LNCaP clone FGC (cell line): ENCODE measurements around the gene MKLN1.

Experiments used
- DNase-seq: peaks from one replicate; pipeline ENCODE4 v3.0.0-alpha.2; 2011; ENCODE audit warnings: low read depth
- H3K4me3 ChIP-seq: 2 replicates; pipeline ENCODE4 v1.5.1; 2011; ENCODE audit warnings: mild to moderate bottlenecking, low read depth, low read length, control low read depth
- TF ChIP-seq, protein P1 (sequence below): IDR thresholded peaks from 2 replicates; pipeline ENCODE4 v1.5.1; 2012; ENCODE audit warnings: mild to moderate bottlenecking; ENCODE audit not compliant: control insufficient read depth, insufficient read depth; ENCODE audit errors: extremely low read depth

The MKLN1 gene

DNA sequence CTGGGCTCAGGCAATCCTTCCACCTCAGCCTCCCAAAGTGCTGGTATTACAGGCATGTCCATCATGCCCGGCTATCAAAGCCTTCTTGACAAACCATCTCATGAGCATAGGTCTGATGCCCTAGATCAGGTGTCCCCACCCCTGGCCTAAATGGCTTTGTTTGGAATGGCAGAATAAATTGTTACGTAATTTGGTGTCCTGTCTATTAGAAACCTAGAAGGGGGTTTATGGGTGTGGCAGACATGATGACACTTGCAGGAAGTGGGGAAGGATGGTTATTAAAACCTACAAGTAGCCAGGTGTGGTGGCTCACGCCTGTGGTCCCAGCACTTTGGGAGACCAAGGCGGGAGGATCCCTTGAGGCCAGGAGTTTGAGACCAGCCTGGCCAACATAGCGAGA is 38.6 kb upstream of the MKLN1 start:
- H3K4me3 ChIP-seq = no peak overlapping the region
- DNase-seq = no peak
- TF ChIP-seq, protein P1, sequence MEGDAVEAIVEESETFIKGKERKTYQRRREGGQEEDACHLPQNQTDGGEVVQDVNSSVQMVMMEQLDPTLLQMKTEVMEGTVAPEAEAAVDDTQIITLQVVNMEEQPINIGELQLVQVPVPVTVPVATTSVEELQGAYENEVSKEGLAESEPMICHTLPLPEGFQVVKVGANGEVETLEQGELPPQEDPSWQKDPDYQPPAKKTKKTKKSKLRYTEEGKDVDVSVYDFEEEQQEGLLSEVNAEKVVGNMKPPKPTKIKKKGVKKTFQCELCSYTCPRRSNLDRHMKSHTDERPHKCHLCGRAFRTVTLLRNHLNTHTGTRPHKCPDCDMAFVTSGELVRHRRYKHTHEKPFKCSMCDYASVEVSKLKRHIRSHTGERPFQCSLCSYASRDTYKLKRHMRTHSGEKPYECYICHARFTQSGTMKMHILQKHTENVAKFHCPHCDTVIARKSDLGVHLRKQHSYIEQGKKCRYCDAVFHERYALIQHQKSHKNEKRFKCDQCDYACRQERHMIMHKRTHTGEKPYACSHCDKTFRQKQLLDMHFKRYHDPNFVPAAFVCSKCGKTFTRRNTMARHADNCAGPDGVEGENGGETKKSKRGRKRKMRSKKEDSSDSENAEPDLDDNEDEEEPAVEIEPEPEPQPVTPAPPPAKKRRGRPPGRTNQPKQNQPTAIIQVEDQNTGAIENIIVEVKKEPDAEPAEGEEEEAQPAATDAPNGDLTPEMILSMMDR = no peak

DNA sequence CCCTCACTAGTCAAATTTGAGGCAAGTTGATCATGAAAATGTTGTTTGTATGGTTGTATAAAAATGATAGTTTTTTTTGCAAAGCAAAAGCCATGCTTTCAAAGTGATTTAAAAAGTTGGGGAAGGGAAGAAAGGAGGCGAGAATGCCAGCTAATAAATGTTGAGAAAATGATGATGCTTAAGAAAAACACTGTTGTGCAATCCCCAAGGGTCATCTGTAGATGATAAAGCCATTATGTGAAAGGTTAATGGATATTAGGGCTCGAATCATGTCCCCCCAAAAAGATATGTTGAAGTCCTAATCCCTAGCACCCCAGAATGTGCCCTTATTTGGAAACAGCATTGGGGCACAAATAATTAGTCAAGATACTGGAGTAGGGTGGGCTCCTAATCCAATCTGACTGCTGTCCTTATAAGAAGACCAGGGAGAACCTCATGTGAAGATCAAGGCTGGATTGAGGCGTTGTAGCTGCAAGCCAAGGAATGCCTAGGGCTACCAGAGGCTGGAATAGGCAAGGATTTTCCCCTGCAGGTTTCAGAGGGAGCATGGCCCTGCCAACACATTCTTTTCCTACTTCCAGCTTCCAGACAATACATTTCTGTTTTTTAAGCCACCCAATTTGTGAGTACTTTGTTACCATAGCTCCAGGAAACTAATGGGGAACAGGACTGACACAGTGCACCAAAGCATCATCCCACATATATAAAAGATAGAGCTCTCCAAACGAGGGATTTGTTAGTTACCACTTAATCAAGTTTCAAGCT is 35.4 kb upstream of the MKLN1 start:
- no peak overlapping the region for H3K4me3 ChIP-seq
- no peak for DNase-seq
- TF ChIP-seq, protein P1 = no peak

DNA sequence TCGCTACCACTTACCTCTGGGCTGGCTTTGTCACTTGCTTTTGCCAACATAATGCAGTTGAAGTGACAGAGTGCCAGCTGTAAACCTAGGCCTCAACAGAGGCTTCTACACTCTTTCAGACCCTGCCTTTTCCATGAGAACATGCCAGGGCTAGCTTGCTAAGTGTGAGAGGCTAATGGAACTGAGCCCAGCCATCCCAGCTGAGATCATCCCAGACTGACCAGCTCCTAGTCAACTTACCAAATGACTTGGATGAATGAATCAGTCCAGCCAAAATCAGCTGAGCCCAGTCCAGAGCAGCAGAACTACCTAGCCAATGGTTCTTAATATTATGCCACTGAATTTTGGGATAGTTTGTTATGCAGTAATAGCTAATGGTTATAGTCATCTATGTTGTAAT is 34.7 kb upstream of the MKLN1 start:
- TF ChIP-seq, protein P1 = no peak
- no peak overlapping the region for H3K4me3 ChIP-seq
- DNase-seq = no peak

DNA sequence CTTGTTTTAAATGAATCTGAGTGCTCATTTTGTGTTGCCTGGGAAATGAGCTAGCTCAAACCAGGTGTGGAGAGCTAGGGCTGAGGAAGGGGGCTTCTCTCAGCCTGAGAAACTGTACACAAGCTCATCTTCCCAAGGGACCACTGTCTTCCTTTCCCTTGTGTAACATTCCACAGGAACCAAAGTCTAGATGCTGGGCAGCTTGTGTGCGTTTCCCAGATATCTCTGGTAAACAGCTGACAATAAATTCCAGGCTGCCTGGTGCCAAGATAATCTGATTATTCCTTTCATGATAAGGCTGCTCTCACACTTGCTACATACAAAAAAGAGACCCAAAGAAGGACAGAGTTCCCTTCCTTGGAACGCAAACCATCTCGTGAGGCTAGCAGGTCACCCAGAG is 33.1 kb upstream of the MKLN1 start:
- DNase-seq = no peak
- TF ChIP-seq, protein P1 = no peak
- H3K4me3 ChIP-seq = no peak overlapping the region

DNA sequence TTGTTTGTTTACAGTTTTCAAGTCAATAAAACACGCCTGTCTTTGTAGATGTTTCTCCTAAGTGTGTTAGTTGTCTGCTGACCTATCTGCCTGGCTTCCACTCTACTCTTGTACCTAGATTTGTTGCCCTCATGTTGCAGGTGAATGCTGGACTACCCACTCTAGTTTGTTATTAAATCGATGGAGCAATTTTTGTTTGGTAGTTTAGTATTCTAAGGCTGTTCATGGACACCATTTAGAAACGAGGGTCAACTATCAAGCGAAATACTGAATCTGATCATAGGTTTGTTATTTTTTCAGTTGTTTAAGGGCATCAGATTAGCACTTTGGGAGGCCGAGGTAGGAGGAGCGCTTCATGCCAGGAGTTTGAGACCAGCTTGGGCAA is 29.1 kb upstream of the MKLN1 start:
- no peak for DNase-seq
- TF ChIP-seq, protein P1 = no peak
- H3K4me3 ChIP-seq = no peak overlapping the region

DNA sequence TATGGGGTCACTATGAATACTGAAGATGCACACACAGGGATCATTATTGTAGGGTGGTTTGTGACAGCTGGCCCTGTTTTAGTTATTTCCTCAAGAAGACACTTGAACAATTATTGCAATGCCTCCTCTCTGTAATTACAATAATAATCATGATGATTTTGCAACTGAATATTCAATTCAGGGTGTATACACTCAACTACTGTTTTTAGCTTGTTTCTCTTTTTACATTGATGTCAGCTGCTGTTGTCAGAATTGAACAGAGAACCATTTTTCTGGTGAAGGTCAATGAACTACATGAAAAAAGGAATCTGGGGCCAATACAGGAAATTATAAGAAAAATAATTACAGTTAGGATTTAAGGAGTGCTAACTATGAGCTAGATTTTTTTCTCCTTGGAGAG is 28.6 kb upstream of the MKLN1 start:
- TF ChIP-seq, protein P1 = no peak
- DNase-seq = no peak
- no peak overlapping the region for H3K4me3 ChIP-seq

DNA sequence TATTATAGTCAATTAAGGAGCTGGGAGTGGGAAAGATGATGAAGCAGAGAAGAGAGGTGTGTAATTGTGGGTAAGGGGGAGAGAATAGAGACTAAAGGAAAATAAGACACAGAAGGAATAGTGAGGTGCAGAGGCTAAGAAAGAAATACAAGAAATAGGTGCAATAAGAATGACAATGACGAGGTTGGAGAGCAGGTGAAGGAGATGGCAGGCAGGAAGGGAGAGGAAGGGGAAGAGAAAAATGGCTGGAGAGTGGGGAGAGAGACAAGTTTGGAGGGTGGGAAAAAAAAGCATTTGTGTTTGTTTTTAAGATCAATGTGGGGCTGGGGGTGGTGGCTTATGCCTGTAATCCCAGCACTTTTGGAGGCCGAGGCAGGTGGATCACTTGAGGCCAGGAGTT is 27.6 kb upstream of the MKLN1 start:
- TF ChIP-seq, protein P1 = no peak
- DNase-seq = no peak
- H3K4me3 ChIP-seq = no peak overlapping the region
